Measurements from ENCODE around the gene MB.

The MB gene

DNA sequence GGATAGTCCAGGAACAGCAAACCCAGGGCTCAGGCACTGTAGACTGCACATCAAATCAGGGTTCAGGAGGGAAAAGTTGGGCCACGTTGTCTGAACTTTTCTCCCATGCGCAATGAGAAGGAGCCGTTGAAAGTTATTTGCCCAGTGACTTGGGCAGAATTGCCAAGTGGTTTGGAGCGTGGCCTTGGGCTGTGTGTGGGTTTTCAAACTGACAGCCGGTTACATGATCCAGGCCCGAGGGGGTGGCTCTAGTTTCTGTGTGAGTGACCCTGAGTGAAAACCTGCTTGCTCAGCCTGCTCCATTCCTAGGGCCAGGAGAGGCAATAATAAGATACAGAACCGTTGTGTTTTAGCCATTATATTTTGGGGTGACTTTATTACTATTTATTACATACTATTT, 20.3 kb downstream of the MB start:
- no peaks in the 10 kb centered on the region for H3K36me3 Mint-ChIP-seq
- H3K9me3 Mint-ChIP-seq, result no peaks in the 10 kb centered on the region
- no peaks in the 10 kb centered on the region for H3K27me3 Mint-ChIP-seq
- no peak overlapping the region for H3K4me3 Mint-ChIP-seq
- no peak overlapping the region for H3K27ac Mint-ChIP-seq
- H3K4me1 Mint-ChIP-seq, result no peaks in the 10 kb centered on the region

DNA sequence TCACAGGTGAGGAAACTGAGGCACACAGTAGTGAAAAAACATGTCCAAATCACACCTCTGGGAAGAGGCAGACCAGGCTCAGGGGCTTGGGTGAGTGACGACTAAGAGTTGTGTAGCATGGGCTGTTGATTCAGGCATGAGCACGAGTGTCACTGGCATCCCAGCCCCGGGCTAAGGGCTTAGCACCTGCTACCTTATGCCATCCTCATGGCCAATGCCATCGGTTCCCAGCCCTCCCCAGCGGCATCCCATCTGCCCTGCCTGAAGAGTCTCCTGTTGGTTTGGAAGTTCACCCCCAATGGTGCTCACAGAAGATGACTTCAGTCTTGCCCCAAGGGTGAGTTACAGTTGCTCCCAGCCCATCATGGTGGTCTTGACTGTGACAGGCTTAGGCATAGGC, 22.4 kb downstream of the MB start:
- H3K9me3 Mint-ChIP-seq, result no peaks in the 10 kb centered on the region

DNA sequence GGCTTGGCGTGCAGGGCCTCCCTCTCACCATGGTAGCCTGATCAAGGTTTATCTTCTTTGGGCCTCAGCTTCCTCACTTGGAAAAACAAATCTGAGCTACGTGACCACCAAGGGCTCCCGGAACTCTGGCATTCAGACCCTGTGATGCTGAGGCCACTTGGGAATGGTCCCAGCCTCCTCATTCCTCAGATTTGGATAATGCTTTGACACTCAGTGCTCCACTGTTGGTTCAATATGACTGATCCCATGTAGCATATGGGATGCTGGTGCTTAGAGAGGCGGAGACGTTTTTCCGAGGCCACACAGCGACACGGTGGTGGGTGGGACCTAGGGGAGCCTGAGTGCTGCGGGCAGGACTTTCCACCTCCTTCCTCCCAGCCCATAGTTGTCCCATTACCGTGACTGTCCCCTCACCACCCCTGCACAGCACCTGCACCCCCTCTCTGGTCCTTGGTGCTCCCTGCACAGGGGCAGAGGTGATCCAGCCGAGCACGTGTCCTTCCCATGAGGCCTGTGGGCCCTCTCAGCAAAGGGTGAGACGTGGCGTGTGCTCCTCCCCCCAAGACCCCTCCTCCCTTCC, 23.1 kb downstream of the MB start:
- no peaks in the 10 kb centered on the region for H3K27me3 Mint-ChIP-seq
- H3K27ac Mint-ChIP-seq, result no peak overlapping the region
- no peak overlapping the region for H3K4me3 Mint-ChIP-seq

More for the DNA sequence above, 22.4 kb downstream of the MB start:
- Mint-ChIP-seq H3K4me3 (no peak overlapping the region), H3K27ac (no peak overlapping the region), H3K27me3 (no peaks in the 10 kb centered on the region), H3K4me1 (no peaks in the 10 kb centered on the region), H3K36me3 (no peaks in the 10 kb centered on the region)

DNA sequence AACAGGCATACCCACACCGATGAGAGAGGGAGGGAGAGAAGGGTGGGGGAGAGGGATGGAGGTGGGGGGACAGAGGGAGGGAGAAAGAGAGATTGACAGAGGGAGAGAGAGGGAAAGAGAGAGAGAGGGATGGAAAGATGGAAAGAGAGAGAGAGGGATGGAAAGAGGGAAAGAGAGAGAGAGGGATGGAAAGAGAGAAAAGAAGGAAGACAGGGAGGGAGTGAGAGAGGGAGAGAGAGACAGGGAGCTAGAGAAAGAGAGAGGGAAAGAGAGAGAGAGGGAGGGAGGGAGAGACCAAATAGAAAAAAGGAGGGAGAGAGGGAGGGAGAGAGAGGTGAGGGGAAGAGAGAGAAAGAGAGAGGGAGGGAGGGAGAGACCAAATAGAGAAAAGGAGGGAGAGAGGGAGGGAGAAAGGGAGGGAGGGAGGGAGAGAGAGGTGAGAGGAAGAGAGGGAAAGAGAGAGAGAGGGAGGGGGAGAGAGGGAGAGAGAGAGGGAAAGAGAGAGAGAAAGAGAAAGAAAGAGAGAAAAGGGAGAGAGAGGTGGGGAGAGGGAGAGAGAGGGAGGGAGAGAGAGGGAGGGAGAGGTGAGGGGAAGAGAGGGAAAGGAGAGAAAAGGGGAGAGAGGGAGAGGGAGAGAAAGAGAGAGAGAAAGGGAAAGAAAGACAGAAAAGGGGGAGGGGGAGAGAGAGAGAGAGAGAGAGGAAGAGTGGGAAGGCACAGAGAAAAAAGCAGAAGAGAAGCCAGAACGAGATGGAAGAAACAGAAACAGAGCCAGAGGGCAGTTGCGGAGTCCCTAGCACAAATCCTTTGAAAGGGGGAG, 23.8 kb downstream of the MB start:
- Mint-ChIP-seq H3K27ac (no peak overlapping the region), H3K27me3 (no peaks in the 10 kb centered on the region), H3K36me3 (no peaks in the 10 kb centered on the region), H3K4me3 (no peak overlapping the region), H3K4me1 (no peaks in the 10 kb centered on the region), H3K9me3 (no peaks in the 10 kb centered on the region)

More for the DNA sequence above, 23.1 kb downstream of the MB start:
- no peaks in the 10 kb centered on the region for H3K4me1 Mint-ChIP-seq
- H3K9me3 Mint-ChIP-seq, result no peaks in the 10 kb centered on the region
- H3K36me3 Mint-ChIP-seq, result no peaks in the 10 kb centered on the region

DNA sequence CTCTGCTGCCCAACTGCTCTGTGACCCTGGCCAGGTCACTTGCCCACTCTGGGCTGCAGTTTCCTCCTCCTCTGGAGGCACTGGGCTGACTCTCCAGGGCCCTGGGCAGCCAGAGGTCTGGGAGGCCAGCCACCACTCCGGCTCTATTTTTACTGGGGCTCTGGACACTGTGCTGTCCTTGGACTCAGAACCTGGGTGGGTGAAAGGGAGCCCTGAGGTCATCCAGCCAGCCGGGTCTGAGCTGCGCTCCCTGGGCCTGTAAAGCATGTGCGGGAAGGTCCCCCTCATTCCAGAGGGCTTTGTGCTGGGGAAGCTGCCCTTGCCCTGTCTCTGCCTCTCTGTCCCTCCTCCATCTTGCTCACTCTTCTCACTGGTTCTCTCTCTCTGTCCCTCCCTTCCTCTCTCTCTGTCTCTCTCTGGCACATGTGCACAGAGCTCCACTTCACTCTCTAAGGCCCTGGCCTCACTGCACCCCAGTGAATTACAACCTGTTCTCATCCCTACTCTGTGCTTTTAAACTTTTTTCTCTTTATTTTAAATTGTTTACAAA, 24.6 kb downstream of the MB start:
- Mint-ChIP-seq H3K4me3 (no peak overlapping the region), H3K9me3 (no peaks in the 10 kb centered on the region), H3K27me3 (no peaks in the 10 kb centered on the region), H3K4me1 (no peaks in the 10 kb centered on the region), H3K27ac (no peak overlapping the region), H3K36me3 (no peaks in the 10 kb centered on the region)

GRCh38 chr22:35591714-35592417, 25.3 kb downstream of the MB start:
- H3K36me3 Mint-ChIP-seq, result no peaks in the 10 kb centered on the region
- H3K27ac Mint-ChIP-seq, result no peak overlapping the region
- H3K27me3 Mint-ChIP-seq, result no peaks in the 10 kb centered on the region
- no peaks in the 10 kb centered on the region for H3K9me3 Mint-ChIP-seq
- H3K4me1 Mint-ChIP-seq, result no peaks in the 10 kb centered on the region
- H3K4me3 Mint-ChIP-seq, result no peak overlapping the region

DNA sequence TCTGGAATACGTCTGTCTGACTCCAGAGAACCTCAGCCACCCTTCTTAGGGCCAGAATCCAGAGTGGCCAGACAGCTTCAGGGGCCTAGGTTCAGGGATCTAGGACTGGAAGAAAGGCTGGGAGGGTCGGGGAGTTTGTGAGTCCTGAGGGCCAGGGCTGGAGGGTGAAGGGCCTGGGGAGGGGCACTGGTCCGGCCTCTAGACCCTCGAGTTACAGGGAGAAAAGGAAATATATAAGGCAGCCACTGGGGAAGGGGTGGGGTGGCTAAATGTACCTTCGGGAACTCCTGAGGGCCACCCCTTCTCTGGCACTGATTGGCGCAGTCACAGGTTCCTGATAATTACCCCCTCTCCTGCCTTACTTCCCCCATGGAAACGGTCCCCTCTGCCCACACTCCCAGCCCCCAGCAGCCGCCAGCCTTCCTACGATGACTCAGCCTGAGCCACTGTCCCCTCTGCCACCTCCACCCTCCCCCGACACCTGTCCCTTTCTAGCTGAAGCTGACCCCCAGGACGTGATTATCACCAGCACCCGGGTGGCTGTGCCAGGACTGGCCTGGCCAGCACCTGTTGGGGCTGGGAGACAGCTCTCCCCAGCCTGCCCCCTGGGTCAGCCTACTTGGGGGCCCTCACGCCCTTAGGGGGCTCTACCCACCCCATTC, 26.4 kb downstream of the MB start:
- Mint-ChIP-seq H3K27me3 (no peaks in the 10 kb centered on the region), H3K27ac (no peak overlapping the region)

GRCh38 chr22:35589756-35590093, 27.4 kb downstream of the MB start:
- no peaks in the 10 kb centered on the region for H3K9me3 Mint-ChIP-seq

More for the DNA sequence above, 26.4 kb downstream of the MB start:
- Mint-ChIP-seq H3K4me1 (no peaks in the 10 kb centered on the region), H3K9me3 (no peaks in the 10 kb centered on the region), H3K4me3 (no peak overlapping the region), H3K36me3 (no peaks in the 10 kb centered on the region)

GRCh38 chr22:35589071-35589755, 27.9 kb downstream of the MB start:
- H3K36me3 Mint-ChIP-seq, result no peaks in the 10 kb centered on the region
- H3K9me3 Mint-ChIP-seq, result no peaks in the 10 kb centered on the region
- no peaks in the 10 kb centered on the region for H3K4me1 Mint-ChIP-seq
- H3K27me3 Mint-ChIP-seq, result no peaks in the 10 kb centered on the region
- H3K4me3 Mint-ChIP-seq, result no peak overlapping the region
- no peak overlapping the region for H3K27ac Mint-ChIP-seq

More at GRCh38 chr22:35589756-35590093, 27.4 kb downstream of the MB start:
- no peaks in the 10 kb centered on the region for H3K4me1 Mint-ChIP-seq
- H3K4me3 Mint-ChIP-seq, result no peak overlapping the region
- no peaks in the 10 kb centered on the region for H3K36me3 Mint-ChIP-seq
- H3K27me3 Mint-ChIP-seq, result no peaks in the 10 kb centered on the region
- no peak overlapping the region for H3K27ac Mint-ChIP-seq

- H3K4me3 Mint-ChIP-seq, result no peak overlapping the region
- H3K36me3 Mint-ChIP-seq, result no peaks in the 10 kb centered on the region
- peaks cover 1% of the 10 kb centered on the region for H3K27me3 Mint-ChIP-seq
- no peaks in the 10 kb centered on the region for H3K4me1 Mint-ChIP-seq
- no peak overlapping the region for H3K27ac Mint-ChIP-seq
- no peaks in the 10 kb centered on the region for H3K9me3 Mint-ChIP-seq
These were observed 29.2 kb downstream of the MB start for GRCh38 chr22:35587896-35588295.

DNA sequence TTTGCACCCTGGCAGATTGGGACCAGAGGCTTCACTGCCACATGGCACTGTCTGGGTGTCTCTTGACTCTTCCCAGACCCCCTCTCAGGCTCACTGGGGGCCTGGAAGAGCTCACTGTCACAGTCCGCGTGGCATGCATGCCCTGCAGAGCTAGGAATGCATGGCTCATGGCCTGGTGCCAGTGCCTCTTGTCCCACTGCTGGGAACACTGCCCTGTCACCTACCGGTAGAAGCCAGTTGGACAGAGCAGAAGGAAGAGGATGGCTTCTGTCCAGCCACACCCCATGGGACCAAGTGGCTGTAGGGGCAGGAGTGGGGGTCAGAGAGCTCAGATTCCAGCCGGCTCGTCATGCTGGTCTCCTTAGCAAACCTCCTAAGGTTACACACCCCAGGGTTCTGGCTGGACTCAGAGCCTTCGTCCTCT, 29.7 kb downstream of the MB start:
- Mint-ChIP-seq H3K27ac (no peak overlapping the region), H3K27me3 (peaks cover 1% of the 10 kb centered on the region)

GRCh38 chr22:35586771-35587170, 30.4 kb downstream of the MB start:
- Mint-ChIP-seq H3K27me3 (peaks cover 1% of the 10 kb centered on the region), H3K4me3 (no peak overlapping the region), H3K4me1 (no peaks in the 10 kb centered on the region), H3K27ac (no peak overlapping the region), H3K36me3 (no peaks in the 10 kb centered on the region), H3K9me3 (no peaks in the 10 kb centered on the region)

More for the DNA sequence above, 29.7 kb downstream of the MB start:
- no peaks in the 10 kb centered on the region for H3K36me3 Mint-ChIP-seq
- no peaks in the 10 kb centered on the region for H3K9me3 Mint-ChIP-seq
- no peak overlapping the region for H3K4me3 Mint-ChIP-seq
- no peaks in the 10 kb centered on the region for H3K4me1 Mint-ChIP-seq

DNA sequence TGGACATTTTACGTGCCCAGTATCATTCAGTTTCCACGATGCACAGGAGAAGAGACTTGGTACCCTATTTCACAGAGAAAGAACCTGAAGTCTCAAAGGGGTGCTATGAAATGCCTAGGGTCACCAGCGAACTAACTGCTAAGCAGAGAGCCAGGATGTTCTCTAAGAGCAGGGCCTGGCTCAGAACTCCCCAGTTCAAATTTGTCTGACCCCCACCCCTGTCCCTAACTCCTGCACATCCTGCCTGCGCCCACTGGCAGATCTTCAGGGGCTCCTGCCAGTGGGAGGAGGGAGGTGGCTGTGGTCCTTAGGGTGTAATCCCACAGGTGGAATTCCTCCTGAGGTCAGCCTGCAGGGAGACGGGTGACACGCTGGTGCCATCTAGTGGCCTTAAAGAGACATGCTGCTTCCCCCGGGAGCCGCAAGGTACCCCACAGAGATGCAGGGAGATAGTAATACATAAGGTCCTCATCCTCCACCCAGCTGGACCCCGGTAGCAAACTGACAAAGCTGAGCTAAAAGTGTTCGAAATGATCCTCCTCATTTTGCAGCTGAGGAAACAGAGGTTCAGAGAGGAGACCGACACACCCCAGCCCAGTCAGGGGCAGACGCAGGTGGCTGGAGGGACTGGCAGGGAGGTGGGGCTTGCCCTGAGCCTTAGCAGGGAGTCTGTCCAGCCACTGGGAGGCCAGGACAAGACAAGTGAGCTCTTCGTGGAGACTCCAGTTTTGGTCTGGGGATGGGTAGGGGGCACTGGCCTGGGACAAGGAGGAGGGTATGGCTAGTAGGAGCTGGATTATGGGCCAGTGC, 34.1 kb downstream of the MB start:
- no peak overlapping the region for H3K4me3 Mint-ChIP-seq
- H3K27me3 Mint-ChIP-seq, result peaks cover 1% of the 10 kb centered on the region
- no peaks in the 10 kb centered on the region for H3K36me3 Mint-ChIP-seq
- no peaks in the 10 kb centered on the region for H3K4me1 Mint-ChIP-seq
- no peaks in the 10 kb centered on the region for H3K9me3 Mint-ChIP-seq
- H3K27ac Mint-ChIP-seq, result no peak overlapping the region

DNA sequence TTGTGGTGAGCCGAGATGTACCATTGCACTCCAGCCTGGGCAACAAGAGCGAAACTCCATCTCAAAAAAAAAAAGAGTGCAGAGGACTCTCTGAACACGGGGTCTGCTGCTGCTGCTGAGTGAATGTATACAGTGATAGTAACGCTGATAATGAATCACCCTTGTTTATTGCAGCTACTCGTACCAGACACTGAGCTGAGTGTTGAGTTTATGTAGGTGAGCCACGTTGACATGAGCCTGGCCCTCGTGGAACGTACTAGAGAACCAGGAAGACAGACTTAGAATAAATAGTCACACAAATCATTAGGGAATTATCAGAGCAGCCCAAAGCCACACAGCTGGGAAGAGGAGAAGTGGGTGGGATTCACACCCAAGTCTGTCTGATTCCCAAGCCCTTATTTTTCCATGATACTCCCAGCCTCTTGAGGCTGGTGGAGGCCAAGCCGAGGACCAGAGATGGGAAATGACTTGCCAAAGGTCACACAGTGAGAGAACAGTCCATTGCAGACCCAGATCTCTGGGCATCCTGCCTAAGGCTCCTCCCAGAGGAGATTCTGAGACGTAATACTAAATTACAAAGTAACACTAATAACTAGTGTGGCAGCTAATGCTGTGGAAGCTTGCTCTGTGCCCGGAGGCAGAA, 34.8 kb downstream of the MB start:
- H3K27me3 Mint-ChIP-seq, result peaks cover 1% of the 10 kb centered on the region
- H3K9me3 Mint-ChIP-seq, result no peaks in the 10 kb centered on the region
- no peaks in the 10 kb centered on the region for H3K4me1 Mint-ChIP-seq
- H3K36me3 Mint-ChIP-seq, result no peaks in the 10 kb centered on the region
- H3K27ac Mint-ChIP-seq, result no peak overlapping the region
- no peak overlapping the region for H3K4me3 Mint-ChIP-seq

Data from activated naive CD4-positive, alpha-beta T cell treated with anti-CD3 and anti-CD28 coated beads, Interleukin-2, amount 50 U/mL, for 24 hours (primary cell).